HG02943 (cell line): ENCODE results near the gene AAK1.
"Not testable (repeated sequence)": the region's sequence is repeated elsewhere in the genome, so short reads cannot be mapped to it uniquely, and the experiment has no call there.

Experiments
- ATAC-seq: cut with Tn5 transposase; IDR thresholded peaks from one replicate; pipeline ENCODE4 v1.9.1; 2021; ENCODE audit warnings: mild to moderate bottlenecking, low read depth, moderate library complexity; ENCODE audit not compliant: unreplicated experiment

The AAK1 gene

GRCh38 chr2:69462780-69463179 lies 180.8 kb downstream of the AAK1 start:
- no peak for ATAC-seq

GRCh38 chr2:69461404-69461803 lies 182.1 kb downstream of the AAK1 start:
- no peak for ATAC-seq

- ATAC-seq = no peak
Measured at GRCh38 chr2:69459936-69460335, 183.6 kb downstream of the AAK1 start.

GRCh38 chr2:69456950-69457445 lies 186.5 kb downstream of the AAK1 start:
- ATAC-seq = no peak

- no peak for ATAC-seq
Measured at GRCh38 chr2:69456154-69456553, 187.4 kb downstream of the AAK1 start.

- ATAC-seq = no peak
Measured at GRCh38 chr2:69454976-69455375, 188.6 kb downstream of the AAK1 start.

GRCh38 chr2:69453475-69454129 lies 189.9 kb downstream of the AAK1 start:
- no peak for ATAC-seq

GRCh38 chr2:69452687-69453086 lies 190.9 kb downstream of the AAK1 start:
- ATAC-seq = no peak

GRCh38 chr2:69450735-69451416 lies 192.7 kb downstream of the AAK1 start:
- no peak for ATAC-seq

GRCh38 chr2:69449906-69450305 lies 193.6 kb downstream of the AAK1 start:
- no peak for ATAC-seq

- not testable (repeated sequence) for ATAC-seq
Measured at GRCh38 chr2:69443673-69444072, 199.9 kb downstream of the AAK1 start.

- ATAC-seq = not testable (repeated sequence)
Measured at GRCh38 chr2:69439499-69439898, 204.0 kb downstream of the AAK1 start.

GRCh38 chr2:69438580-69438979 lies 205.0 kb downstream of the AAK1 start:
- no peak for ATAC-seq

- ATAC-seq = no peak
Measured at GRCh38 chr2:69437751-69438154, 205.8 kb downstream of the AAK1 start.

- peak; percentile 84 for ATAC-seq
Measured at GRCh38 chr2:69436938-69437750, 206.4 kb downstream of the AAK1 start, which contains the start of gene NFU1. TSS of gene NFU1 (minus strand) at chr2:69437435. CDS start at chr2:69437422, 13 bp downstream.

- ATAC-seq = peak; percentile 5
Measured at GRCh38 chr2:69436596-69436937, 207.0 kb downstream of the AAK1 start.

GRCh38 chr2:69434753-69435152 lies 208.8 kb downstream of the AAK1 start:
- ATAC-seq = no peak

- ATAC-seq = no peak
Measured at GRCh38 chr2:69429491-69430183, 213.9 kb downstream of the AAK1 start.

GRCh38 chr2:69428981-69429380 lies 214.6 kb downstream of the AAK1 start:
- no peak for ATAC-seq

- ATAC-seq = no peak
Measured at GRCh38 chr2:69424419-69424818, 219.1 kb downstream of the AAK1 start.

- no peak for ATAC-seq
Measured at GRCh38 chr2:69422198-69422597, 221.3 kb downstream of the AAK1 start.
